HG03064 (cell line): Measurements from ENCODE around the gene AAMDC.

Experiments used
- ATAC-seq: cut with Tn5 transposase; IDR thresholded peaks from one replicate; pipeline ENCODE4 v1.9.1; 2021; ENCODE audit warnings: low read depth; ENCODE audit not compliant: unreplicated experiment

AAMDC gene

DNA sequence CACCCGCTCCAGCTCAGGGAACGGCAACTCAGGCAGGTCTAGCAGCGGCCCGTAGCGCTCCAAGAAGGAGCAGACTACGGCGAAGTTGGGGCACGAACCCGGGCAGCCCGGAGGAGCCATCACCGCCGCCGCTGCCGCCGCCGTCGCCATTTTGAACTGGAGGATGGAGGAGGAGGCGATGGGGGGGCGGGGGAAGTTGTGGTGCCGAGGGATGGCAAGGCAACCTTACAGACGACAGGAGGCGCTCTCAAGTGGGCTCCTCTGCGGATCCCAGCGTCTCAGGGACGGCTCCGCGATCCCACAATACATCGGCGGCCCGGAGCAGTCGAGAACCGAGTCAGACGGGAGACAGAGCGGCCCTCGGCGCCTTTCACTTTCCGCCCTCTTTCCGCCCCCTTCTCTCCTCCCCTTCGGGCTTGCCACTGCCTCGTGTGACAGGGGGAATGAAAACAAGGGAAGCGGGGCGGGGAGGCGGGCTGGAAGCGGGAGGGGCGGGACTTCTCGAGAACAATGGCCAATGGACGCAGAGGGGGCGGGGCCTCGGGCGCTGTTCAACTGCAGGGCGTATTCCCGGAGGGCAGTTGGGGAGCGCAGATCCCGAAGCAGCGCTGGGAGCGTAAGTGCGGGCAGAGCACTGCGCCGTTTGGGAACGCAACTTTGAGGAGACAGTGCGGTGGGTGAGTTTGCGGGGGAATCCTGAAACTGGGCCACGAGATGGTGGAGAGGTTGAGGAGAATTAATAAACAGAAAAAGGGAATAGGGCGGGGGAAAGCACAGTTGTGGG is at the start of gene AAMDC, which contains the start of gene RSF1:
Gene AAMDC, plus strand, starts transcription at position 580 of the 784 bp plus-strand sequence. CDS start 21,353 bp downstream, outside the sequence.
Gene RSF1, minus strand, starts transcription at position 158 of the 784 bp plus-strand sequence. Its CDS starts 8 bp downstream, at position 150.
- peak; percentile 79 for ATAC-seq

DNA sequence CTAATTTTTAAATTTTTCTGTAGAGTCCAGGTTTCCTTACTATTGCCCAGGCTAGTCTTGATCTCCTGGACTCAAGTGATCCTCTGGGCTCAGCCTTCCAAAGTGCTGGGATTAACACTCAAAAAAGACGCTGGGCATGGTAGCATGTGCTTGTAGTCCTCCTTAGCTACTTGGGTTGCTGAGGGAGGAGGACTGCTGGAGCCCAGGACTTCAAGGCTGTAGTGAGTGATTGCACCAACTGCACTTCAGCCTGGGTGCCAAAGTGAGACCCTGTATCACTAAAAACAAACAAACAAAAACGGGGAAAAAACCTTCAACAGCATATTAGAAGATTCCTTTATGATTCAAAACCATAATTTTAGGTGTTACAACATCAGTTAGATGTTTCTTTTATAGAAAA is 45.0 kb upstream of the AAMDC start:
- ATAC-seq = no peak

DNA sequence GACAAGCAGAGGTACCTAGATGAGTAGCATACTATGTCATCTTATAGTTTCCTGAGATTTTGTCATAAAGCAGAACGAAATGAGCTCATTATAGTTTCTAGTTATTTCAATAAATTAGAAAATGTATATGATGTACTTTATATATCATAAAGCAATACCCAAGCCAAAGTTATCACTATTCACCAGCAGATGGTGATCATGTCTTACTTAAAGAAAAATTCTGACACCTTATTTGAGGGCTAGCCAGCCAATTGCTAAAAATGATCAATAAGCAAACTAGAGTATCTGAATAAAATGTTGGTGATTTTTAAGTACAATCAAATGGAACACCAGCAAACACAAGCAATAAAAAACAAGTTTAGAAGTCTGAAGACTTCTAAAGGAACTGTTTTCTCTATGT is 44.5 kb upstream of the AAMDC start:
- ATAC-seq = no peak

DNA sequence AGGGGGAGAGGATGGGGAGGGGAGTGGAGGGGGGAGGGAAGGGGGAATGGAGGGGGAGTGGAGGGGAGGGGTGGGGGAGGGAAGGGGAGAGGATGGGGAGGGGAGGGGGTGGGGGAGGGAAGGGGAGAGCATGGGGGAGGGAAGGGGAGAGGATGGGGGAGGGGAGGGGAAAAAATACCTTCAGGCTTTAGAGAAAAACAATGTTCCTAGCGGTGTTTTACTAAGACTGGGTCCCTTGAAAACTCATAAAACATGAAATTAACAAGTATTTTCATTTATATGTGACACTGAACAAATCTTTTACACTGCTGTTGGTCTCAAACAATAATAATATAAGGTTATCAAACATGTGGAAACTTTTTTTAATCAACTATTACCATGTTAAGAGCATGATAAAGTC is 42.8 kb upstream of the AAMDC start:
- no peak for ATAC-seq

DNA sequence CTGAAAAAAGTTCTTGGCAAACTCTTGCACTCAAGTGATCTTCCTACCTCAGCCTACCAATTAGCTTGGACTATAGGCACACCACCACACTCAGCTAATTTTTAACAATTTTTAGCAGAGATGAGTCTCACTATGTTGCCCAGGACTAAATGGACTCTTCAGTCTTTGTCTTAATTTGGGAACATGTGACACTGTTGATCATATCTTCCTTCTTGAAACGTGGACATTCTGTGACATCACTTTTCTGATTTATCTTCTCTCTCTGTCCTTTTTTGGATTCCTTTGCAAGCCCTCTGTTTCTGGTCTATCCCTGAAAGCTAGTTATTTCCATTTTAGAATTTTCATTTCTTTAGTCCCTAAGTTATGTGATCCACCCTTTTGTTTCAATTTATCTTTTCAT is 42.4 kb upstream of the AAMDC start:
- no peak for ATAC-seq

DNA sequence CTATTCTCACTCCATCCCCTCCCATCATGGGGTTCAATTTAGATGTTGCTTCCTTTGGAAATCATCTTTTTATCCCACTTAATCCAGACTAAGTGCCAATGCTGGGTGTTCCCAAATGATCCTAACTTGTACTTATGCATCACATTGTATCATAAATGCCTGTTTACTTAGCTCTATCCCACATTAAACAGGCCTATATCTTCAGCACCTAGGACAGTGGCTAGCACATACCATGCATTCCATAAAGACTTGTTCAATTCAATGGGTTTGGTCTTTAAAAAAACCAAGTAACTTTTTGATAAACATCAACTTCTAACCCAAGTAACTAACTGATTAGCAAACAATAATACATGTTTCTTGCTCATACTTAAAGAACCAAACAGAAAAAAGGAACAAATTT is 41.0 kb upstream of the AAMDC start:
- ATAC-seq = no peak

DNA sequence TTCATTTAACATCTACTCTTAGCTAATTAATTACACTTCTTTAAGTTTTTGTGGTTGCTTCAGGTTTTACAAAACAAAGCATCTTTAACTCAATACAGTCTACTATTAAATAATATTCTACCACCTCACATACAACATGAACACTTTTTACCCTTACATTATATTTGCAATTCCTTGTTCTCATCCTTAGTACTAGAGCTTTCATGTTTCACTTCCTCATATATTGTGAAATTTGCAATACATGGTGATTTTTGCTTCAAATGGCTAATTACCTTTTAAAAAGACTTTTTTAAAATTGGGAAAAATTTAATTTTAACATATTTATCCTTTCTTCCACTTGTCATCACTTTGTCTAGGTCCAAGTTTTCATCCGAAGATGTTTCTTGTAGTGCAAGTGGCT is 37.9 kb upstream of the AAMDC start:
- no peak for ATAC-seq

DNA sequence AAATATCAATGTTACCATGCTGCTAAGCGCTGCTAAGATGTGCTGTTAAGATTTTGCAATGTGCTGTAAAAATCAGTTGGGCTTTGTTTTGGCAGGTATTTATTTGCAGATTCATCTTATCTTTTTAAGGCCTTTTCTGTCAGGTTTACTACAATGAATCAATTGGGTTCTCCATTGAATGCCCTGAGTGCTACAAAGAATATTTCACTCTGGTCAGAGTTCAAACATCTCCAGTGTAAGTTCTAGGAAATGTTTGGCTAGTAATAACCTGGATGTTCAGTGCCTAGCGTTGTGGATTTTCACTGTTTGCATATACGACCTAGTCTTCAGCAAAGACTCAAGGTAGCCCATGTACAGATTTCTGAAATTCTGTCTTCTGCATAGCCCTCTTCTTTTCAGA is 36.4 kb upstream of the AAMDC start:
- ATAC-seq = no peak

DNA sequence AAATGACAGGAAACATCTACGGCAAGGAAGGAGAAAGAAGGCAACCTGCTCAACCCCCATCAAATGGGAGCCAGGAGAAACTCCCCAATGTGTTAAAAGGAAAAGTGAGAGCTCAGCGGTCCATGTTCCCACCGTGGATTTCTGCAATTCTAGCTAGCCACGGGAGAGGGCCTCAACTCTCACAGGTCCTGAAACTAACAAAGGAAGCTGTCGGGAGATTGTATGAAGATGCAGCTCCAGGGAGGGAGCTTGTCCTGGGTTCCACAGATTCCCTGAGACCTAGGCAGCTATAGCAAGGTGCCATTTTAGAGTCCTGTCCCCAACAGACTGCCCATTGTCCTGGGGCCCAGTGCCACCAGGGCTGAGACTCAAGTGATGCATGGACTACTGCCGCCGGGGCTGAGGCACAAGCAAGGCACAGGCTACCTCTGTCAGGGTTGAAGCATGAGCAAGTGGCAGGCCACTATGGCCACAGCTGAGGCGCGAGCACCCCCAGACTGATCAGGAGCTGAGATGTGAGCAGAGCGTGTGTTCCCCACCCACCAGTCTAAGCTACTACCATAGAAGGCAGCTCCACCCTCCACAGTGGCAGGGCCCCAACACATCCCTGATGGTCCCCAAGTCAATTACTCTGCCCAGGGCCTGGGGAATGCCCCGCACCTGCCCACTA is 31.7 kb upstream of the AAMDC start:
- no peak for ATAC-seq

DNA sequence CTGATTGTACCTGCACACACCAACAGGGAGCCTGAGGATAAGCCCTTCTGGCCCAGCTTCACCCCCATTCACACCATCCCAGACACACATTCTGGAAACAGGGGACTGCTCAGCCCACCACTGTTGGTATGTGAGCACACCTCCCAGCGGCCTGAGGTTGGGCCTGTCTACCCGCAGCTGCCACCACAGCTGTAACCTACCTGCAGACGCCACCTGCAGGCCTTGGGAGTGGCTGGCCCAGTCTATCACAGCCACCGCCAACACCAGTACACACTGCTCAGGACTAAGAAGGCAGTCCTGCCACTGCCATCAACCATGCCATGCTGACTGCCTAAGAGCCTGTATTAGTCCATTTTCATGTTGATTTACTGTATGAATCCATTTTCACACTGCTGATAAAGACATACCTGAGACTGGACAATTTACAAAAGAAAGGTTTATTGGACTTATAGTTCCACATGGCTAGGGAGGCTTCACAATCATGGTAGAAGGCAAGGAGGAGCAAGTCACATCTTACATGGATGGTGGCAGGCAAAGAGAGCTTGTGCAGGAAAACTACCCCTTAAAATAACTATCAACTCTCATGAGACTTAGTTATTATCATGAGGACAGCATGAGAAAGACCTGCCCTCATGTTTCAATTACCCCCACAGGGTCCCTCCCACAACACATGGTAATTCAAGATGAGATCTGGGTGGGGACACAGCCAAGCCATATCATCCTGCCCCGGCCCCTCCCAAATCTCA is 31.0 kb upstream of the AAMDC start:
- no peak for ATAC-seq

DNA sequence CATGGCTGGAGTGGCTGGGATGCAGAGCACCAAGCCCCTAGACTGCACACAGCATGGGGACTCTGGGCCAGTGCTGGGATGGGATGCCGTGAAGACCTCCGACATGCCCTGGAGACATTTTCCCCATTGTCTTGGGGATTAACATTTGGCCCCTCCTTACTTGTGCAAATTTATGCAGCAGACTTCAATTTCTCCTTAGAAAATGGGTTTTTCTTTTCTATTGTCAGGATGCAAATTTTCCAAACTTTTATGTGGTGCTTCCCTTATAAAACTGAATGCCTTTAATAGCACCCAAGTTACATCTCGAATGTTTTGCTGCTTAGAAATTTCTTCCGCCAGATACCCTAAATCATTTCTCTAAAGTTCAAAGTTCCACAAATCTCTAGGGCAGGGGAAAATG is 29.6 kb upstream of the AAMDC start:
- no peak for ATAC-seq

DNA sequence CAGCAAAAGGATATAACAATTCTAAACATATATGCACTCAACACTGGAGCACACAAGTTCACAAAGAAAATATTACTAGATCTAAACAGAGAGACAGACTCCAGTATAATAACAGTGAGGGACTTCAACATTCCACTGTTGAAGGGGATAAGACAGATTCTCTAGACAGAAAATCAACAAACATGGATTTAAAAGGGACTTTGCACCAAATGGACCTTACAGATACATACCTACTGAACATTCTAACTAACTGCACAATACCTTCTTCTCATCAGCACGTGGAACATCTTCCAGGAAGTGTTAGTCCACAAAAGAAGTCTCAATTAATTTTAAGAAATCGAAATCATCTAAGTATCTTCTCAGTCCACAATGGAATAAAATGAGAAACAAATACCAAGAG is 27.0 kb upstream of the AAMDC start:
- ATAC-seq = no peak

DNA sequence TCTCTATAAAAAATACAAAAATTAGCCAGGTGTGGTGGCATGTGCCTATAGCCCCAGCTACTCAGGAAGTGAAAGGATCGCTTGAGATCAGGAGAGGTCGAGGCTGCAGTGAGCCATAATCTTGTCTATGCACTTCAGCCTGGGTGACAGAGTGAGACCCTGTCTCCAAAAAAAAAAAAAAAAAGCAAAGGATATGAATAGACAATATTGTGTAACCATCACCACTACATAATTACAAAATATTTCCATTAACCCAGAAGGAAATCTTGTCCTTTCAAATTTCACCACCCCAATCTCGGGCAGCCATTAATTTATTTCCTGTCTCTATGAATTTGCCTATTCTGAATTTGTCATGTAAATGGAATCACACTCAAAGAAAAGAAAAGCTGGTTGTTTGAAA is 21.6 kb upstream of the AAMDC start:
- ATAC-seq = no peak

DNA sequence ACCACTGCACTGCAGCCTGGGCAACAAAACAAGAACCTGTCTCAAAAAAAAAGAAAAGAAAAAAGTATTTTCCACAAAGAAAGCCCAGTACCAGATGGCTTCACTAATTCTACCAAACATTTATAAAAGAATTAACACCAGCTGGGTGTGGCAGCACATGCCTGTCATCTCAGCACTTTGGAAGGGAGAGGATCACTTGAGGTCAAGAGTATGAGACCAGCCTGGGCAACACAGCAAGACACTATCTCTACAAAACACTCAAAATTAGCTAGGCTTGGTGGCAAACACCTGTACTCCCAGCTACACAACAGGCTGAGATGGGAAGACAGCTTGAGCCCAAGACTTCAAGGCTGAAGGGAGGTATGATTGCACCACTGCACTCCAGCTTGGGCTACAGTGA is 20.5 kb upstream of the AAMDC start:
- ATAC-seq = no peak

DNA sequence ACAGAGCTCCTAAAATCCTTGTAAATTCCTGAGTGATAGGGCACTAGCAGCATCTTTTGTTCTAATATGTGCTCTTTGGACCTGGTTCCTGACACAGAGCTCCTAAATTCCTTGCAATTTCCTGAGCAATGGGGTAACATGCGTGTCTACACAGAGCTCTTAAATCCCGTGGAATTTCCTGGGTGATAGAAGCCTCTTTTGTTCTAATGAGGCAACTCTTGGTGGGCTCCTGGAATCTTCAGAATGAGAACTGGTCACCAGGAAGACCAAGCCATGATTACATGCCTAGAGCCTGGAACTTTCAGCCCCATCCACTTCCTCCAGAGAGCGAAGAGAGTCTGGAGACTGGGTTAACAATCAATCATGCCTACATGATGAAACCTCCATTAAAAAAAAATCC is 19.5 kb upstream of the AAMDC start:
- ATAC-seq = no peak

DNA sequence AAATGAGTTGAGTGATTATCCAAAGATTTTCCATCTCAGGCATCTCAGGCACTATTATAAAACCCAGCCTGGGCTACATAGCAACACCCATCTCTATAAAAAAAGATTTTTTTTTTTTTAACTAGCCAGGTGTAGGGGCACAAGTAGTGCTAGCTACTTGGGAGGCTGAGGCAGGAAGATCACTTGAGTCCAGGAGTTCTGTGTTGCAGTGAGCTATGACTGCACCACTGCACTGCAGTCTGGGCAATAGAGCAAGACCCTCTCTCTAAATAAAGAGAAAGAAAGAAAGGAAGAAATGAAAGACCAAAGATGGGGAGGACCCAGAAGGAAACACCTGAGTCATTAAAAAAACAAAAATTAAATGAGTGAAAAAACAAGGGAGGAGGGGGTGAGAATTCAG is 14.5 kb upstream of the AAMDC start:
- ATAC-seq = no peak

DNA sequence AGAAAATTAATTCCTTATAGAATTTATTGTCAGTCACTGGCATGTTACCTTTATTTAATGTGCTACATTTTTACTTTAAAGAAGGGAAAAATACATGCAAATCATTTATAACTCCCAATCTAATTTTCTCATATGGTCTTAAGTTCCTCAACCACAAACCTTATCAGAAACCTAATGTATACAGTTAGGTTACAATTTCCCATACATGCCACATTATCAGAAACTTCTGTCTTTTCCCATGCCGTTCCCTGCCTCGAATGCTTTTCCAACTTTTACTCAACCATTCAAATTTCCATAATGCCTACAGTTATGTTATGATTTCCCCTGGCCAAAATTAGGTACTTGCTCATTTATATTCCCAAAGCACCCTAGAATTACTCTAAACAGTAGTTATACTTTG is 14.0 kb upstream of the AAMDC start:
- no peak for ATAC-seq

DNA sequence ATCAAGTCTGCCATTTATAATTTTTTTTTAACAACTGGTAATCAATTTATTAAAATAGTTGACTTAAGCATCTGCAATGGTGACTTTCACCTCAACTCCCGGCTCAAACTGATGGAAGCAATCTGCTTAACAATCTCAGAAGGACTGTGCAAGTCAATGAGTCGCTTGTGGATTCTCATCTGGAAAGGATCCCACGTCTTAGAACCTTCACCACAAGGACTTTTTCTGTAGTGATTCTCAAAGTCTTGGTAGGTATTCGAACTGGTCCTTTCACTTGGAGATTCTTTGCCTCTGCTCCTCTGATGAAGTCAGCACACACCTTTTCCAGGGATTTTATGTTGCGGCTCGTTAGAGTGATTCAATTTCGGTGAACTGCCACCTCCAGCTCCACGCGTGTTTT is 7.7 kb upstream of the AAMDC start:
- no peak for ATAC-seq

DNA sequence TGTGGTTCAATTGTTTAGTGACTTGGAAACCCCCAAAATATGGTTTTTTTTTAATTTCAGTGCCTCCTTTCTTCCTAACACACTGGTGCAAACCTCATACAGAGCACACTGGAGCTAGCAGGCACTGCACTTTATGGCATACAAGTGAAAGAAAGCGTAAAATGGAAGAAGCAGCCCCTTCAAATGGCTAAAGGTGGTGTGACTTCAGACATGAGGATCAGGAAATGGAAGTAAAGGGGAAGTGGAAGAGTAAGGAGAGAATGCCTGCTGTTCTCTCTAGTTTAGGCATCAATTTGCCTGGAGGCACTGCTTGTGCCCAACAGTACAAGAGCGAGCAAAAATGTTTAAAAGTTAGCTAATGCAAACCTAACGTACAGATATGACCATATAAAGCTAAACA is 6.1 kb upstream of the AAMDC start:
- ATAC-seq = no peak

DNA sequence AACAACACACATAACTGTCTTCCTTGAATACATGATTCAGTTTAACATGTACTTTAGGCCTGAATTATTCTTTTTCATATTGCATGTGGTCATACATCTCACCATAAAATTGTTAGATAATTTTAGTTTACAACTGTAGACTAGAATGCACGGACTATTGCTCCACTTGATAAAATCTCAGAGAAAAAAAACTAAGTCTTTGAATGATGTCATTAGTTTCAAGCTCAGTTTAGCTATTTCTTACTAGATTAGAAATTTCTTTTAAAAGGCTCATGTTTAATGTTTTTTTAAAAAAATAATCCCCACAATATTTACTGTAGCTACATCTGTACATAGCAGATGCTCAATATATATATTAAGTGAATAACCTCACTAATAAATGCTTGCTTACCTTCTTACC is 5.5 kb upstream of the AAMDC start:
- no peak for ATAC-seq

DNA sequence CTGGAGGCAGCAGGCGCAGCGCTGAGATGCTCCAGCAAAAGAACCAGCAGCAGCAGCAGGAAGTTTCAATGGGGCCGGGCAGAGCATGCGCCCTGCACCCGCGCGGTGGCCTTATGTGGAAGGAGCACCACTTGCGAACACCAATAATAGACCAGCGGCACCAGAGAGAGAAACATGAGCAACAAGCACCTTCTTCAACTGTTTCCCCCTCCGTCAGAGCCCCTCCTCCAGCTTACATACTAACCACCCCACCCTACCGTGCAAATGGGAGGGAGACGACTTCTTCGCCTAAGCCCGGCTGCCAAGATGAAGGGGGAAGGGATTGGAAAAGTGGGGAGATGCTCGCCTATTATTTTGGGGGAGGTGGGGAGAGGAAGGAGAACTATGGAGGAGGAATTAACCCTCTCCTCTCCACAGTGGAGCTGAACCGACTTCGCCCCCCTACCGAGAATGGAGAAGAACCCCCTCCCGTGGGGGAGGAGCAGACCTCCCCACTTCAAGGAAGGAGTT is 1.5 kb upstream of the AAMDC start:
- peak; percentile 45 for ATAC-seq
